Measurements from ENCODE around the gene PLEKHM1. TPM values are rescaled to one million over a fixed set of nuclear protein-coding genes. Genes with fewer than 3 reads are reported as not detected.

The PLEKHM1 gene
- total RNA-seq, 1 experiment from 2014 or later: 28.5 TPM

GRCh38 chr17:45389354-45389753 is 101.2 kb downstream of the PLEKHM1 start:
- Histone ChIP-seq H3K36me3 (ENCODE audit: control insufficient read depth, insufficient read depth, low read length) (no peaks in the 10 kb centered on the region), H3K27ac (ENCODE audit: low read length) (peak overlapping the region; percentile 39; the same call in 1 of the 2 replicates), H3K9me3 (ENCODE audit: control insufficient read depth, insufficient read depth, low read depth, low read length) (no peaks in the 10 kb centered on the region), H3K4me3 (ENCODE audit: low read depth in 2 of 2, low read length in 2 of 2) (no peak overlapping the region), H3K4me1 (ENCODE audit: control insufficient read depth, insufficient read depth, low read length) (peaks cover 17% of the 10 kb centered on the region), H3K27me3 (ENCODE audit: control insufficient read depth, insufficient read depth, low read length) (no peaks in the 10 kb centered on the region)
- POLR2A ChIA-PET: no interaction called here
- no TSS peak for BruUV-seq (replicated peaks)
- DNase-seq (ENCODE audit: low read depth, low spot score) (no peak), ATAC-seq (no peak)
- in situ Hi-C loops (cut with HindIII; ENCODE audit: low pct_unique_long_range_greater_than_20kb, low sequenced_read_pairs): no loop called here
- CTCF ChIA-PET: no interaction called here
- no peak for TF ChIP-seq SIN3A (IDR thresholded peaks at IDR 0.05; ENCODE audit: borderline replicate concordance, insufficient read depth, low read depth, low read length)
- TF ChIP-seq POLR2AphosphoS5 (IDR thresholded peaks at IDR 0.05; ENCODE audit: low read depth, low read length): no peak
- TF ChIP-seq REST (IDR thresholded peaks at IDR 0.05; ENCODE audit: insufficient read depth in 1 of 2, low read depth in 2 of 2, low read length in 1 of 2): no peak
- no peak for TF ChIP-seq CTCF (IDR thresholded peaks at IDR 0.05)
- intact Hi-C loops (cut with micrococcal nuclease; ENCODE audit: unreplicated experiment): loop anchor here (5.0 kb wide), 1 partner anchor 112 kb away; no protein-coding TSS in a partner anchor

GRCh38 chr17:45388604-45389325 is 101.8 kb downstream of the PLEKHM1 start:
- DNase-seq (ENCODE audit: low read depth, low spot score) (no peak), ATAC-seq (no peak)
- intact Hi-C loops (cut with micrococcal nuclease; ENCODE audit: unreplicated experiment) (loop anchor here (5.0 kb wide), 1 partner anchor 111 kb away; no protein-coding TSS in a partner anchor), in situ Hi-C loops (cut with HindIII; ENCODE audit: low pct_unique_long_range_greater_than_20kb, low sequenced_read_pairs) (no loop called here)
- CTCF ChIA-PET: no interaction called here
- Histone ChIP-seq H3K27me3 (ENCODE audit: control insufficient read depth, insufficient read depth, low read length) (no peaks in the 10 kb centered on the region), H3K4me1 (ENCODE audit: control insufficient read depth, insufficient read depth, low read length) (peaks cover 22% of the 10 kb centered on the region), H3K36me3 (ENCODE audit: control insufficient read depth, insufficient read depth, low read length) (no peaks in the 10 kb centered on the region), H3K4me3 (ENCODE audit: low read depth in 2 of 2, low read length in 2 of 2) (no peak overlapping the region), H3K9me3 (ENCODE audit: control insufficient read depth, insufficient read depth, low read depth, low read length) (no peaks in the 10 kb centered on the region), H3K27ac (ENCODE audit: low read length) (peak overlapping the region; percentile 57; the same call in 1 of the 2 replicates)
- TF ChIP-seq CTCF (IDR thresholded peaks at IDR 0.05) (no peak), SIN3A (IDR thresholded peaks at IDR 0.05; ENCODE audit: borderline replicate concordance, insufficient read depth, low read depth, low read length) (no peak), TCF7L2 (IDR thresholded peaks at IDR 0.05; ENCODE audit: low read depth, low read length) (no peak), REST (IDR thresholded peaks at IDR 0.05; ENCODE audit: insufficient read depth in 1 of 2, low read depth in 2 of 2, low read length in 1 of 2) (no peak), POLR2AphosphoS5 (IDR thresholded peaks at IDR 0.05; ENCODE audit: low read depth, low read length) (no peak)
- POLR2A ChIA-PET: interaction anchor here (0.7 kb wide), 1 partner anchor 670 kb away, joined by 4 read pairs; no protein-coding TSS in a partner anchor
- BruUV-seq (replicated peaks): no TSS peak

Data from Panc1 (cell line).